Measurements from ENCODE around the gene FBH1. TPM values are rescaled to one million over a fixed set of nuclear protein-coding genes. Genes with fewer than 3 reads are reported as not detected.
"Not testable (repeated sequence)": the region's sequence is repeated elsewhere in the genome, so short reads cannot be mapped to it uniquely, and the experiment has no call there.

The FBH1 gene
- total RNA-seq, 1 donor from 2014 or later: 70.8 TPM

DNA sequence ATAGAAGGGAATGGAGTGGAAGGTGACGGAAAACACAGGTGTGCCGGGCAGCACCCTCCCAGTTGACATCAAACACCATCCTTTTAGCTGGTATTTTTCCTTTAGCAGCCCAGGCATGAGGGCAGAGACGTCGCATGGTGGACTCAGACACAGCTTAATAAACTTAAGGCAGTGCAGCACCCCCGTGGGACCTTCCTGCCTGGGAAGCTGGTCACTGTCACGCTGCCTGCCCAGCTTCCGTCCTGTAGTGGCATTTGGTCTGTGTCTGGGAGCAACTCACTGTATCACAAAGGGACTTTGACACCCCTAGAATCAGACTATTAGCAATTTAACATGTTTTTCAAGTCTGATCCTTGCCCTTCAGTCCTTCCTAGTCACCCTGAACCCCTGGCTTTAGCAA is 51.5 kb downstream of the FBH1 start:
- no peak for DNase-seq (ENCODE audit: low spot score)

DNA sequence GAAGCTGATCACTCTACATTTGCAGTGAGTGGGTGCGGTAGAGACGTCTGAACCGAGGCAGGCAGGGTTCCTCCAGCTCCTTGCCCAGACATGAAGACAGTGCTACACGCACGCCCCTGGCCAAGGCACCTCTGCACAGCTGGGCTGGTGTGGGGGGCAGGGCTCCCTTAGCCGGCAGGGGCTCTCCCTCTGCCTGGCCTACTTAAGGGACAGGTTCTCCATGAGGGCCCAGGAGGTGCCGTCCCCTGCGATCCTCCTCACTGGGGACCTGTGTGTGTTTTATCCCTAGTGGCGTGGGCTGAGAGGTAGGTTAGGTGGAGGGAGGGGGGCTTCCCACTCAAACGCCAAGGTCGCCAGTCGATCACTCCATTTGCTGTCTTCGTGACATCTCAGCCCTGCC is 52.0 kb downstream of the FBH1 start:
- DNase-seq (ENCODE audit: low spot score): no peak

DNA sequence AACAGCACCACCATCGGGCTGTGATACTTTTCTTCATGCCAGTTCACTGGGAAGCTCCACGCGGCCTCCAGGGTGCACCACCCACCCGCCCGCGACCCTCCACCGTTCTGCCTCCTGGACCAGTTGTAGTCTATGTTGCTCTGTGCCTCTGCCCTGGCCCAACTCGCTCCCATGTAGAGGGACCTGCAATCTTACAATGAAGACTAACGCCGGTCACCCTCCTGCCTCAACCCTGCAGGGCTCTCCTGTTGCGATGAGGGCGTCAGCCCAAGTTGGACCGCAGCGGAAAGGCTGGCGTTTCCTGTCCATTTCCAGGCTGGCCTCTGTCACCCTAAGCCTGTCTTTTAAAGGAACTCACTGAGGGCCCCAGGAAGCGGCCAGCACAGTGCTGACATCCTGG is 52.4 kb downstream of the FBH1 start:
- peak; percentile 58 for DNase-seq (ENCODE audit: low spot score)

- peak; percentile 52 for DNase-seq (ENCODE audit: low spot score)
These were observed 53.5 kb downstream of the FBH1 start for GRCh38 chr10:5943536-5943935.

DNA sequence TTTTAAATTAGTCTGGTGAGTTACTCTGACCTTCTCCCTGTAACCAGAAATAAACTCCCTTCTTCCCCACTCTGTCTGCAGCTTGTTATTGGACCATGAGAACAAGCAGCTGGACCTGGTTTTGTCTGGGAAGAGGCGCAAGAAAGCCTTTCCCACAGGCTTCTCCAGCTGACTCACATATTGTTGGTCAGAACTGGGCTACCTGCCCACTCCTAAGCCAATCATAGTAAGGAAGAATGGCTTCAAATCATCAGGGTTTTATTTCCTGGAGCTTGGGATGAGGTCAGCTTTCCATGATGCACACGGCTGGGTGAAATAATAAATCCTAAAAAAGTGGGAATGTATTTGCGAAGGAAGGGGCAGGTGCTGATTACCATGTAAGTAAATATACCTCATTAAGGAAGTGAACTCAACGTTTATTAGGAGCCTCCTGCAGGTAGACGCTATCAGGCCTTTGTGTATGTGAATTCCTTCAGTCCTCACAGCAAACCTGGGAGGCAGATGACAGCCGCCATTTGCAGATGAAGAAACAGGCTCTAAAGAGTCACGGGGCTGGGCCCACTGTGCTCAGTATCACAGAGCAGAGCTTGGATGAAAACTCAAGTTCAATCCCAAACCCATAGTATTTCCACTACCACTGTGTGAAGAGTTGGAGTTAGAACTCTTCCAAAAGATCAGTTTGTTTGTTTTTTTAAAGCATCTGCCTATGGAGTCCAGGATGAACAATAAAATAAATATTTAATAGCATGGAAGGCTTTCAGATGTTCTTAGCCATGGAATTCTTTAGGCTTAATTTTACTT is 54.5 kb downstream of the FBH1 start:
- peak; percentile 85 for DNase-seq (ENCODE audit: low spot score)

- no peak for DNase-seq (ENCODE audit: low spot score)
These were observed 55.1 kb downstream of the FBH1 start for GRCh38 chr10:5945190-5945509.

DNA sequence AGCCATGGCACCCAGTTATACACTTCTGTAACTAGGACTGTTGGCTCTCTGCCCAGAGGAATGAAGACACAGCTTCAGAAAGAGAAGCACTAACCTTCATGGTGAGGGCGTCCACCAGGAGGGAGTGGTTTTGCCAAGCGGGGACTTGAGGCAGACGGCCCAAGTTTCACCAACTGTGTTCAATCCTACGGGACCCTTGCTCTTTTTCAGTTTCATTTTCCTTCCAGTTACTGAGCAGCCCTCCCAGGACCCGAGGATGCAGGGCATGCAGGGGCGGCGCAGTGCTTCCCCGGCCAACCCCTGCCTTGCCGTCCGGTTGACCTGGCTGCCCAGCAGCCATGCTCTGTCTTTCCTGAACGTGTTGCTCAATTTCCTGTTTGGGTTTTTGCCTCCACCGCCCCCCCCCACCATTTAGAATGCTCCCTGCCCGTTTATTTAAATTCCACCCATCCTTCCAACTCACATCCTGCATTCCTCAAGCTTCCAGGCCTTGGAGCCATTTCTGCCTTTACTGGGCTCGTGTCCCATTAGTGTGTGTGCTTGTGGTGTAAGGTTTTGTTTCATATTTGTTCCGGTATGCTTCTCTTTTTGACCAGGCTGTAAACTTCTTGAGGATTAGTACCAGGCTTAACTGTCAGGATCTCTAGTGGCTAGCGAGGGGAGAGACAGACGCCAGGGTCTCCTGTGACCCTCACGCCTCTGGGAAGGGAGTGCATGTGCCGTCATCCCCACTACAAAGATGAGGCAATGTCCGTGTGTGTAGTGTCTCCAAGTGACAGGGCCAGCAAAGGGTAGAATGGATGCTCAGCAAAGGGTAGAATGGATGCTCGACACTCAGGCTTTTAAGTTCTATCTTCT is 55.7 kb downstream of the FBH1 start:
- DNase-seq (ENCODE audit: low spot score): peak; percentile 66

- DNase-seq (ENCODE audit: low spot score): not testable (repeated sequence)
These were observed 56.4 kb downstream of the FBH1 start for GRCh38 chr10:5946419-5946775.

DNA sequence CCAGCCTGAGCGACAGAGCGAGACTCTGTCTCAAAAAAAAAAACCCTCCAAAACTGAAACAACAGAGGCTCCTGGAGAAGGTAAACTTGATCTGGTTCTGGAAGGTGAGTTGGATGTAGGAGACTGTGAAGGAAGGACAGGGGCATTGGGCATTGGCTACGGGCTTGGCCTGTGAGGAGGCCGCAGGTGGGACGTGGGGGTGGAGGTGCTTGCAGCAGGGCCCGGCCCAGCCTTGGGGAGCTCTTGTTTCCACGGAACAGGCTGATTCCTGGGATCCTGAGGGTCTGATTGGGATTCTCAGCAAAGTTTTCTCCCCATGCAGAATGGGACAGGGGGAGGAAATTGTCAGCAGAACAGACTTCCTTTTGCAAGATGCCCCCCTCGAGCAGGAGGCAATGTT is 56.7 kb downstream of the FBH1 start:
- no peak for DNase-seq (ENCODE audit: low spot score)

DNA sequence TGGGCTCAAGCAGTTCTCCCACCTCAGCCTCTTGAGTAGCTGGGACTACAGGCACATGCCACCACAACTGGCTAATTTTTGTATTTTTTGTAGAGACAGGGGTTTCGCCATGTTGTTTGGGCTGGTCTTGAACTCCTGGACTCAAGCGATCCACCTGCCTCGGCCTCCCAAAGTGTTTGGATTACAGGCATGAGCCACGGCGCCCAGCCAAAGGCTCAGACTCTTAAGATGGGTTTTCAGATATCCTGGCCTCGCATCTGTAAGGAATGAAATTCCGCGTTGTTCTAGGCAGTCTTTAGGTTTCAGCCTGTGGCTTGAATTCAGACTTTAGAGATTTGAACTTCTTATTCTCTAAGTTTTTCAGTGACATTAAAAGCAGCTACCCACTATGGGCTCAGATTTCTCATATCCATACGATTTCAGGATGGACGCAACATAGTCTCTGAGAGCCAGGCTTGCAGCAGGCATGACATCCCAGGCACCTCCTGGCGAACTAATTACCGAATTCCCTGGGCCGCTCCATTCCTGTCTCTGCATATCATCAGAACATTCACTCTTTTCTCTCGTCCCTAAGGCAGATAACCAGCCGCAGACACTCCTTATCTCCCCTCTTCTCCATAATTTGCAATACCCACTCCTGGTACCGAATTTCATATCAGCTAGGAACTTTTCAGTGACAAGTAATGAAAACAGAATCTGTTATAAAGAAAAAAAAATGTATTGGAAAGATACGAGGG is 57.6 kb downstream of the FBH1 start:
- DNase-seq (ENCODE audit: low spot score): no peak

GRCh38 chr10:5948208-5948585 is 58.2 kb downstream of the FBH1 start:
- DNase-seq (ENCODE audit: low spot score): no peak

DNA sequence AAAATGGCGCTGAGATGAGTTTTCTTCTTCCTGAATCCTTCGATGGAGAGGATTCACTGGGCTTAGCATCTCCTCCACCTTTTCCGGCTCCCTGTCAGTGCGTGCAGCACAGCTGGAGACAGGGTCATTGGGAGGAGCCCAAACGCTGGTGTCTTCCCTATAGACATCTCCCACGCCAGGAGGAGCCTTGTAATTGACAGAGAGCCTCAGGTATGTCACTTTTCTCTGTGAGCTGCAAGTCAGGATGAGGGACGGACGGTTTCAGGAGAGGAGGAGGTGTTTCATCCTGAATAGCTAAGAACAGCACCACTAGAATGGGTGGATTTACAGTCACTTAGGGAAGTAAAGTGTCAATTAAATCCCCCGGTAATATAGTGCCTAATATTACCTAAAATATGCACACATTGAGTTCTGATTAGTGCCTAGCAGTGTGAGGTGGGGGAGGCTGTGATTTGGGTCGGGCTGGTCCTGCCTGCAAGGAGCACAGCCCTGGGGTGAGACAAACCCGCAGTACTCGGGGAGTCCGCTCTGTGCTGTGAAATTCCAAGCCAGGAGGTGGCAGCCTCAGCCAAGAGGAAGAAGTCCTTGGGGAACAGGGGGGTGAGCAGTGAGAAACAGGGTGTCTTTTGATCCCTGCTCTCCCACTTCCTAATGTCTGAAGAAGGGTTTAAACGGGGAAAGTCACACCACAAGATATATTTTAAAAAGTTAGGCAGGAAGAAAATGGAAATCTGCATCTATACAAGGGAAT is 59.1 kb downstream of the FBH1 start:
- no peak for DNase-seq (ENCODE audit: low spot score)

- no peak for DNase-seq (ENCODE audit: low spot score)
These were observed 61.2 kb downstream of the FBH1 start for GRCh38 chr10:5951167-5951711.

- no peak for DNase-seq (ENCODE audit: low spot score)
These were observed 61.8 kb downstream of the FBH1 start for GRCh38 chr10:5951721-5952407.

DNA sequence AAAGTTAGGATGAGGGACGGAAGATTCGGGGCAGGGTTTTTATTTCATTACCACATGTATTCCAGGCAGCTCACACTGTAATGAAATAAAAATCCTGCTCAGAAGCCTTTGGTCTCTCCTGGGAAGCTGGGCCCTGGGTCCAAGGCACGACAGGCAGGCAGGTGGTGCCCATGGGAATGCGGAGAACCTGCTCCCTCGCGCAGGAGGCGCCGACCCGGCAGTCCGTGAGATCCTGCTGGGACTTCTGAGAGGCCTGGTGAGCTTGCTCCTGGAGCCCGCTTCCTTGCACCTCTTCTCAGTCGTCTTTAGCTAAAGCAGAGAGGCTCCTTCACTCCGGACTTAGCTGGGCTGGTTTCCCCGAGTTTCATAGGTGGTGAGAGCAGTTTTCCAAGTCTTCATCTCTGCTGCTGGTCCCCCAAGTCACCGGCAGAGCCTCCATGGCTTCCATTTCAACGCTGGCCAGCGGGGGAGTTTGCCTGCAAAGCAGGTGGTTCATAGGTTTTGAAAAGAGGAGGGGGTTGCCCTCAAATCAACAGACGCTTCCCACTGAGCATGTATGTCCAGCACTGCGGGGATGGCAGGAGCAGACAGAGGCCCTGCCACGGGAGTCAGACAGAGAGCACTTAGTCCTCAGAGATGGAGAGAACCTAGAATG is 62.8 kb downstream of the FBH1 start:
- DNase-seq (ENCODE audit: low spot score): no peak

DNA sequence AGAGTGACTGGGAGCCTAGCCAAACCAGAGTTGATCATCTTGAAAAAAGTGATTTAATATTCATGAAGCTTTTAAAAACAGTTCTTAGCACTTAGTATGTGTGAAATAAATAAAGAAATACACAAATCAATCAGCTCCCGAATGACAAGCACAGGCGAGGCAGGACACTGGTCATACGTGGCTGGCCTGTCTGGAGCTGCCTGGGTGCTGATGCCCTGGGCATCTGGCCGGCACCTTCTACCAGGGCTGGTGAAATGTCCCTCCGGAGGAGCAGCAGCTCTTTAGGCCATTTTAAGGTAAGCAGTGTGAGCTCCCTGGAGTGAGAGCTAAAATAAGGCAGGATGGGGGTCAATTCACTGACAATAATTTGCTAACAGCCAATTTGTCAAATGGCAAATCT is 63.6 kb downstream of the FBH1 start:
- no peak for DNase-seq (ENCODE audit: low spot score)

DNA sequence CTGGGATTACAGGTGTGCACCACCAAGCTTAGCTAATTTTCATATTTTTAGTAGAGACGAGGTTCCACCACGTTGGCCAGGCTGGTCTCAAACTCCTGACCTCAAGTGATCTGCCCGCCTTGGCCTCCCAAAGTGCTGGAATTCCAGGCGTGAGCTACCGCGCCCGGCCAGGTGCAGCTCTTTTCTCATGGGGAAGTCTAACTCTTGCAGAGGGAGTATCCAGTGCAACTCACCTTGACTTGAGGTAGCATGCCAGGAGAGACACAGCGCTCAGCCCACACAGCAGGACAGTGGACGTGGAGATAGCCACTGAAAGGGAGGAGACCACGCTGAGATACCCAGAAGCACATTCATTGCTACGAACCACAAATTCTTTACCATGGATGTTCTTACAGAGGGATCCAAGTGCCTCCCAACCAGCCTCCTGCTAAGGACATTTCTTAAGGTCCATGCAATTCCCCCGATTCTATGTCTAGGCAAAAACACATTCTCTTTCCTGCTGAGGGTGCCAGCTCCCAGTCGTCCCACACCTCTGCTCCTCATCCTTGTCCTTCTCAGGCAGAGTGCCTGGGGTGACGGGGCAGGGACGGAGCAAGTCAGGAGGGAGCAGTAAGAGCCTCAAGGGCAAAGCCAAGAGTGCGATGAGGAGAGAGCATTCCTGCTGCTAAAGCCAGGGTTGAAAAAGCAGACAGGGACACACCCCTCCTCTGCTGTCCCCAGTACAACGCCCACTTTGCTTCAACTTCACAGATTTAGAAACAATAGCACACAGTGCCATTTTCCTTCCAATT is 66.3 kb downstream of the FBH1 start:
- no peak for DNase-seq (ENCODE audit: low spot score)

GRCh38 chr10:5958077-5958476 is 68.0 kb downstream of the FBH1 start:
- DNase-seq (ENCODE audit: low spot score): no peak

DNA sequence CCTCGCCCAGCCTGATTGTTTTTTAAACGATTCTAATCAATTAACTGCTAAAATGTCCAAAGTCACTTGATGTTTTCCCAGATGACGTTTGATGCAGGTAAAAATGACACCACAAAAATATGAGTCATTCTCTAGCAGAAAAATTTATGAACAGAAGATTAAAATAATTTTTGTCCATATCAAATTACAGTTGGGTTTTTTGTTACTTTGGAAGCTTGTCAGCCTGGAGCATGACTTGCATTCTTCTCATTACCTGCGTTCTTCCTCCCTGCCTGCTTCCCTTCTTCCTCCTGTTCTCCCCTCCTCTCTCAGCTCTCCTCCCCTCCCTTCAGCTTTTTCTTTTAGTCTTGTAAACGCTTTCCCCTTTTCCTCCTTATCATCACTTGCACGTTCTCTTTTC is 68.6 kb downstream of the FBH1 start:
- no peak for DNase-seq (ENCODE audit: low spot score)

GRCh38 chr10:5959142-5959541 is 69.1 kb downstream of the FBH1 start:
- DNase-seq (ENCODE audit: low spot score): no peak
